ENCODE data around the gene PLXNA2.

The PLXNA2 gene

GRCh38 chr1:208101661-208102431, 142.3 kb downstream of the PLXNA2 start:
- in situ Hi-C loops (cut with HindIII; ENCODE audit: low sequenced_read_pairs), result no loop called here

GRCh38 chr1:208100906-208101305, 143.3 kb downstream of the PLXNA2 start:
- in situ Hi-C loops (cut with HindIII; ENCODE audit: low sequenced_read_pairs), result no loop called here

GRCh38 chr1:208100106-208100505, 144.1 kb downstream of the PLXNA2 start:
- in situ Hi-C loops (cut with HindIII; ENCODE audit: low sequenced_read_pairs), result no loop called here

GRCh38 chr1:208098773-208099172, 145.4 kb downstream of the PLXNA2 start:
- in situ Hi-C loops (cut with HindIII; ENCODE audit: low sequenced_read_pairs), result no loop called here

- in situ Hi-C loops (cut with HindIII; ENCODE audit: low sequenced_read_pairs), result no loop called here
Measured at GRCh38 chr1:208093754-208094719, 150.1 kb downstream of the PLXNA2 start.

GRCh38 chr1:208093046-208093445, 151.1 kb downstream of the PLXNA2 start:
- in situ Hi-C loops (cut with HindIII; ENCODE audit: low sequenced_read_pairs), result no loop called here

- in situ Hi-C loops (cut with HindIII; ENCODE audit: low sequenced_read_pairs), result no loop called here
Measured at GRCh38 chr1:208090388-208091301, 153.5 kb downstream of the PLXNA2 start.

- in situ Hi-C loops (cut with HindIII; ENCODE audit: low sequenced_read_pairs), result no loop called here
Measured at GRCh38 chr1:208089761-208090370, 154.3 kb downstream of the PLXNA2 start.

- in situ Hi-C loops (cut with HindIII; ENCODE audit: low sequenced_read_pairs), result no loop called here
Measured at GRCh38 chr1:208089149-208089548, 155.0 kb downstream of the PLXNA2 start.

- in situ Hi-C loops (cut with HindIII; ENCODE audit: low sequenced_read_pairs), result no loop called here
Measured at GRCh38 chr1:208088319-208088718, 155.9 kb downstream of the PLXNA2 start.

GRCh38 chr1:208085655-208086515, 158.3 kb downstream of the PLXNA2 start:
- in situ Hi-C loops (cut with HindIII; ENCODE audit: low sequenced_read_pairs), result no loop called here

GRCh38 chr1:208084764-208085163, 159.4 kb downstream of the PLXNA2 start:
- in situ Hi-C loops (cut with HindIII; ENCODE audit: low sequenced_read_pairs), result no loop called here

- in situ Hi-C loops (cut with HindIII; ENCODE audit: low sequenced_read_pairs), result no loop called here
Measured at GRCh38 chr1:208084220-208084619, 160.0 kb downstream of the PLXNA2 start.

GRCh38 chr1:208083715-208084085, 160.5 kb downstream of the PLXNA2 start:
- in situ Hi-C loops (cut with HindIII; ENCODE audit: low sequenced_read_pairs), result no loop called here

- in situ Hi-C loops (cut with HindIII; ENCODE audit: low sequenced_read_pairs), result no loop called here
Measured at GRCh38 chr1:208083016-208083714, 161.0 kb downstream of the PLXNA2 start.

- in situ Hi-C loops (cut with HindIII; ENCODE audit: low sequenced_read_pairs), result no loop called here
Measured at GRCh38 chr1:208081972-208082371, 162.2 kb downstream of the PLXNA2 start.

GRCh38 chr1:208080396-208081286, 163.5 kb downstream of the PLXNA2 start:
- in situ Hi-C loops (cut with HindIII; ENCODE audit: low sequenced_read_pairs), result no loop called here

- in situ Hi-C loops (cut with HindIII; ENCODE audit: low sequenced_read_pairs), result no loop called here
Measured at GRCh38 chr1:208079161-208079560, 165.0 kb downstream of the PLXNA2 start.
